WI38 (cell line): ENCODE results near the gene BCL11B.

Experiments used
- H3K4me3 ChIP-seq: 2 replicates; pipeline ENCODE4 v1.5.1; 2011; ENCODE audit warnings: low read depth, mild to moderate bottlenecking, control low read depth, low read length
- TF ChIP-seq, protein P1 (sequence below): IDR thresholded peaks from 2 replicates; pipeline ENCODE4 v1.5.1; 2012; ENCODE audit warnings: low read depth, mild to moderate bottlenecking, control low read depth, low read length

Gene BCL11B

DNA sequence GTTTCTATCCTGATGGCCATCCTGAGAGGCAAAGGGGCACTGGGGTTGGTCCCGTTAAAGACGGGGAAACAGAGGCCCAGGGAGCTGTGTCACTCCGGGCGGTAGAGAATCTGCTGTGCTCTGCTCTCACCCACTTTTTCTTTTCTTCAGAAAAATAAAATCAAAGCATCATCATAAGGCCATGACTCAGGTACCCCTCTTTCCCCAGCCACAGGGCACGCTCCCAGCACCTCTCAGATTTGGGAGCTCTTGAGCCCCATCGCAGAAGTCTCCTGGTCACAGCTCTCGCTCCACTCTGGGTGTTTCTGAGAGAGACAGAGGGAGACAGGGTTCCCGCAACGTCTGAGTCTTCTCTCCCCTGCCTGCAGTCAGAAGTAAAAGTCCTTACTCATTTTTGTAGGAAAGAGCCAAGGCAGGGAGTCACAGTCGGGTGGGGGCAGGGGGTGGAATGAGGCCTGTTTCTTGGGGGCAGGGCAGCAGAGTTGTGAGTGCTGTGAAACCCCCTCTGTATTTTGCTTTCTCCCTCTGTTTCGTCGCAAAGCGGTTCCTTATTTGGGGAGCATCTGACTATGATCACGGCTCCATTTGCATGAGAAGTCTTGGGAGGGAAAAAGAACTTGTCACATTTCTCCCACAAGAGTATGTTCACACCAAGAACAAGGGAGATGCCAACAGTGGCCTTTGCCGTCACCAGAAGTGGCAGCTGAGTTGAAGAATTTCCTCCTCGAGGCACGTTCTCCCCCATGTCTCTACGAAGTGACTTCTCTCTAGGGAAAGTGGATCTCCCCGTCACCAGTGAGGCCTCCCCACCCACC is 139.0 kb downstream of the BCL11B start:
- TF ChIP-seq, protein P1, sequence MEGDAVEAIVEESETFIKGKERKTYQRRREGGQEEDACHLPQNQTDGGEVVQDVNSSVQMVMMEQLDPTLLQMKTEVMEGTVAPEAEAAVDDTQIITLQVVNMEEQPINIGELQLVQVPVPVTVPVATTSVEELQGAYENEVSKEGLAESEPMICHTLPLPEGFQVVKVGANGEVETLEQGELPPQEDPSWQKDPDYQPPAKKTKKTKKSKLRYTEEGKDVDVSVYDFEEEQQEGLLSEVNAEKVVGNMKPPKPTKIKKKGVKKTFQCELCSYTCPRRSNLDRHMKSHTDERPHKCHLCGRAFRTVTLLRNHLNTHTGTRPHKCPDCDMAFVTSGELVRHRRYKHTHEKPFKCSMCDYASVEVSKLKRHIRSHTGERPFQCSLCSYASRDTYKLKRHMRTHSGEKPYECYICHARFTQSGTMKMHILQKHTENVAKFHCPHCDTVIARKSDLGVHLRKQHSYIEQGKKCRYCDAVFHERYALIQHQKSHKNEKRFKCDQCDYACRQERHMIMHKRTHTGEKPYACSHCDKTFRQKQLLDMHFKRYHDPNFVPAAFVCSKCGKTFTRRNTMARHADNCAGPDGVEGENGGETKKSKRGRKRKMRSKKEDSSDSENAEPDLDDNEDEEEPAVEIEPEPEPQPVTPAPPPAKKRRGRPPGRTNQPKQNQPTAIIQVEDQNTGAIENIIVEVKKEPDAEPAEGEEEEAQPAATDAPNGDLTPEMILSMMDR, result no peak

DNA sequence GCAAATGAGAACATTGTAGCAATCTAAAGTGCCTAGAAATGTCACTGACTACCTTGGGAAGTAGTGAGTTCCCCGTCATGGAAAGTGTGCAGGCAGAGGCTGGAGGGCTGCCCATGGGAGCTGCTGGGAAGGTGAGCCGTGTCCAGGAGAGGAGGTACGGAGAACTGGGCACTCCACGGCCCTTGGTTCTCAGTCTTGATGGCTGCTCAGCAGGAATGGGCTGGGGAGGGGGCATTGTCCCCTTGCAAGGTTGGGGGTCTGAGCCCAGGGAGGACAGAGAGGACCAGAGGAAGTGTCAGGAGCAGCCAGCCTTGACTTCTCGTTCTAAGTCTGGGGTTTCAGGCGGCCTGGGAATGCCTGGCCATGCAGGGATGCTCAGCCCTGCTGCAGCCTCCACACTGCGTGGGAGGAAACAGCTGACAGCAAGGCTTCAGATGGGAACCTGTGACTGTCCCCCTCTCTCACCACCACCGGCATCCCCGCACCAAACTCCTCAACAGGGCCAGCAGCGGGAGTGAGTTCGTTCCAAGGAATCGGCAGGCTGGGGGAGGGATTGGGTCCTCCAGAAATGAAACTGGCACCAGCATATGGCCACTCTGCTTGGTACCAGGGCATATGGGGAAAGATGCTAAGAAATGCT is 140.2 kb downstream of the BCL11B start:
- TF ChIP-seq, protein P1, result no peak
- no peak overlapping the region for H3K4me3 ChIP-seq

More for the DNA sequence above, 139.0 kb downstream of the BCL11B start:
- no peak overlapping the region for H3K4me3 ChIP-seq

DNA sequence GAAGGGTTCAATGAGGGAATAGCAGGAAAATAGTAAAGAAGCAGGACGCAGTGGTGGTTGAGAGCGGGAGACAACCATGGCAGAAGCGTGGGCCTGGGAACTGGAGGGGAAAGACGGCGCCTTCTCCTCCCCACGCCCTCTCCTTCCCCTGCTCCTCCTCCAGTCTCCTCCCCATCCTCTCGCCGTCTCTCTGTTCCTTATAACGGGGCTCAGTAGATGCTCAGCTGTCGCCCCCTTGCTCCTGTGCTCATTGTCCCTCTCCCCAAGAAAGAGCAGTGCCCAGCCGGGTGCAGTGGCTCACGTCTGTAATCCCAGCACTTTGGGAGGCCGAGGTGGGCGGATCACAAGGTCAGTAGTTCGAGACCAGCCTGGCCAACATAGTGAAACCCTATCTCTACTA is 142.0 kb downstream of the BCL11B start:
- TF ChIP-seq, protein P1, result no peak
- no peak overlapping the region for H3K4me3 ChIP-seq

DNA sequence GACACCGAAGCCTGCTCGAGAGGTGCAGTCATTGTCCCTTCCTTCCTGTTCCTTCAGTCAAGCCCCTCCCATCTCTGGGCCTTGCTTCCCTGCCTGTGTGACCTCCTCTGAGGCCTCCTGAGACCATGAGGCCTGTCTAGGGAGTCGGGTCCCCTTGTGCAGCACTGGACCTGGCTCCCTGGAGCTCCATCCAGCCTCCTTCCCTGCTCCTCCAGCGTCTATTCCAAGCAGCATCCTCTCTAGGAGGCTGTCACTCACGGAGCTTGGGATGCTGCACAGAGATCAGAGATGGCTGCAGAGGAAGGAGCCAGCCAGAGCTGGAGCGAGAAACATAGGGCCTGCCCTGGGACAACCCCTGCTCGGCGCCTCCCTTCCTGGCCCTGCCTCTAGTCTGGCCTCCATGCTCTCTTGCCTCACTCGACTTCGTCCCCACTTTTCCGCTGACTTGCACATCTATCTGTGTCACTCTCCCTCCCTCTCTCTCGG is 142.7 kb downstream of the BCL11B start:
- TF ChIP-seq, protein P1, result no peak
- no peak overlapping the region for H3K4me3 ChIP-seq

DNA sequence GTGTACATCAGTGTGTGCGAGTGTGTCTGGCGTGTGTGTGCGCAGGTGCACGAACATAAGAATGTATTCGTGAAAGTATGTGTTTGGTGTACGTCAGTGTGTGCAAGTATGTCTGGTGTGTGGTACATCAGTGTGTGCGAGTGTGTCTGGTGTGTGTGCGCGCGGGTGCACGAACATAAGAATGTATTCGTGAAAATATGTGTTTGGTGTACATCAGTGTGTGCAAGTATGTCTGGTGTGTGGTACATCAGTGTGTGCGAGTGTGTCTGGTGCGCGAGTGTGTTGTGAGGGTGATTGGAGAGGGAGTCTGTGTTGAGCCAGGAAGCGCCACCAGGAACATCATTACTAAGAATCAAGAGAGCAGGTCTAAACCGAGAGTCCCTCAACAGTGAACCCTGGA is 143.8 kb downstream of the BCL11B start:
- TF ChIP-seq, protein P1, result no peak
- no peak overlapping the region for H3K4me3 ChIP-seq

DNA sequence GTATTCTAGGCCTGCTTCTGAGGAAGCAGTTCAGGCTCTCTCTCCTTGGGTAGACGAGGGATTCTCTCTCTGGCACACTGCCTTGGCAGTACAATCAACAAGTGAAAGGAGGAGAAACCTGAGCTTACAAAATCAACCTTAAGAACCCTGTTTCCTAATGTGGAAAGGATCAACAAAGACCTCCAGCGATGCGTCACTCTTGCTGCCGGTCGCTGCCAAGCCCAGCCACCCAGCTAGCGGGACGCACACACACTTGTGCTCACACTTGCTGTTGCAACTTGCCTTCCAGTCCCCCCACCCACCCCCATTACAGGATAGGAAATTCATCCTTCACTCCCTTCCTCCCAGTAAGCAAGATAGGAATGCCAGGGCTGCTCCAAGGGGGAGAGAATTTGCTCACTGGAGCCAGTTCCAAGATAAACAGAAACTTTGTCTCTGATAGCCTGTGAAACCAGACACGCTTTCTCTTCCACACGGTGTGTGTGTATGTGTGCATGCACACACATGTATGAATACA is 144.3 kb downstream of the BCL11B start:
- TF ChIP-seq, protein P1, result no peak
- H3K4me3 ChIP-seq, result no peak overlapping the region
